ENCODE data around the gene DNAI2.
"Not testable (repeated sequence)": the region's sequence is repeated elsewhere in the genome, so short reads cannot be mapped to it uniquely, and the experiment has no call there.

Gene DNAI2

DNA sequence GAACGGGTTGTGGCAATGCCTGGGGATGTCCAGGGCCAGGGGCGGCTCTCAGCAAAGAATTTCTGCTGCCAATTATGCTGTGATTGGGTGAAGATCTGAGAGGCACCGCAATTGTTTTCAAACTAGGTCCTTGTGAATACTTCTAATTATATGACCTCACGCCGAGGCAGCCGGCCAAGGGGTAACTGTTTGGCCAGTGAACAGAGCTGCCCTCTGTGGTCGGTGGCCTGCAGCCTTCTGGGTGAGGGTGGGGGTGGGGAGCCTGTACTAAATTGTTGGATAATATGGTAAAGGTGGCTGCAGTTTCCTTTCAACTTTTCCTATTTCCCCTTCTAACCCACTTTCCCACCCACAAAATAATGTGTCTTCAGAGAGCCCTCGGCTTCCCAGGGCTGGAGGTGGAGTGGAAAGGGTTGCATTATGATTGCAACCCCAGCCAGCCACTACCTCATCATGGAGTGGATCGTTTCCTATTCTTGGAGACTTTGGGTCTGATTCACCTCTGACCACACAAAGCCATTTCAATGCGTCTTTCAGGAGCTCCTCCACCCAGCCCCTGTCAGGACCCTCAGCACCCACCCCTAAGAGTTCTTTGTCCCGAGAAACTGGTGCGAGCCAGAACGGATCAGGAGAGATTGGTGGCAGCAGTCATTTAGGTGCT is 2.0 kb upstream of the DNAI2 start:
- DNase-seq, result peak; percentile 80 to 98 (median 88)
- intact Hi-C loops (cut with DNase I), result no loop called here

DNA sequence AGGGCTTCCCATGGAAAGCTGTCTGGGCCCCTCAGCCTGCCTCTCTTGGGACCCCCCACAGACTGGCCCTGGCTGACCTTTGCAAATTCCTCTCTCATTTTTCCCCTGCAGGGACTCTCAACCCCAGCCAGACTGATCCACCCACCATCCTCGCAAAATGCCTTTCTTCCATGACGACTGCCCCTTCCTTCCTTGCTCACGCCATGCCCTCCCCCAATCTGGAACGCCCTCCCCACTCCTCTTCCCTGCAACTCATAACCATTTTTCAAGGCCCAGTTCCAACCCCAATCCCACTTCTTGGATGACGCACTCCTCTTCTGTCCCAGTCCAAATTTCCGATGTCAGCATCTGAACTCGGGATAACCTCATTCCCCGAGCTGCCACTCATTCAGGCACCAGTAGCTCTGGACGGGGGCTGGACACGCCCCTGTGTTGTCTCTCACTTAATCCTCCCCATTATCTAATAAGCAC is 1.3 kb upstream of the DNAI2 start:
- DNase-seq, result peak in 1 of 10 donors; percentile 40
- intact Hi-C loops (cut with DNase I), result no loop called here

DNA sequence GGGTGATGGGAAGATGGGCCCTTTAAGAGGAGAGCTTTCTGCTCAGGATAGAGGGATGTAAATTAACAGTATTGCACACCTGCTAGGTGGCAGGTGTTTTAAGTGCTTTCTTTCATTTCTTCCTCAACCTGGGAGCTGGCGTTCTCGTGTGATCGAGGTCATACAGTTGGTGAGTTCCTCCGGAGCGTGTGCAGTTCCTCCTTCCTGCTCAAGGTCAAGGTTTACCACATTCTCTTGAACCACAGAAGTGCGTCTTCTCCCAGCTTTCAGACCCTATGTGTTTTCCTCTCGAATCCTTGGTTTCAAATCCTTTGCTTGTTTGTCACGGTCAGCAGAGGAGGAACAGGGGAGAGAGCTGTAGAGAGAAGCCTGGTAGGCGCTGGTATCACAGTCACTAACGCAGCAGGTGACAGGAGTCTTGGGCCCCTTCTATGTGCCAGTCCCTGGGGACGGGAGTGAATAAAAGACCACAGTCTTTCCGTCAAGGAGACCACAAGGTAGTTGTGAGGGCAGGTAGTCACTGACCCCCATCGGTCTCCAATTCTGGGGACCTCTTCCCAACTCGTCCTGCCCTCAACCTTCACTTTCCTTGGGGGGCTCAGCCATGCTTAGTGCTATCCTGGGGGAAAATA is 791 bp downstream of the DNAI2 start:
- no peak for DNase-seq
- intact Hi-C loops (cut with DNase I), result no loop called here

DNA sequence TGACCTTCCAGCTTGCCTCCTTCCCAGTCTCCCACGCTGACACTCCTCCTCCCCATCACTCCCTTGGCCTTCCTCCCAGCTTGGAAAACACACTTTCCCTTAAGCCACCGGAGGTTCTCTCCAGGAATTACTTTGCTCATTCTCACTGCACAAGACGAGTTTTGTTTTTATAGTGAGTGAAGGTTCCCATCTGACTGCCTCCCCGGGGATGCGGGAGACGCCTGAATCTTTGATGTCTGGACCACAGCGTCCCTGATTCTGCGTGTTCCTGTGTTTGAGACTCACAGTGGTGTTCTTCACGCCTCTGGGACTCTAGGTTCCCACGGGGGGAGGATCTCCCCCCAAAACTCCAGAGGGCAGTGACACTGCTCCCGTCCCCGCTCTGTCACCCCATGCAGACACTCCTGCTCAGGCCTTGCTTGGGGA is 2.0 kb downstream of the DNAI2 start:
- peak in 3 of 10 donors; percentile 36 to 74 (median 52) for DNase-seq
- intact Hi-C loops (cut with DNase I), result no loop called here

DNA sequence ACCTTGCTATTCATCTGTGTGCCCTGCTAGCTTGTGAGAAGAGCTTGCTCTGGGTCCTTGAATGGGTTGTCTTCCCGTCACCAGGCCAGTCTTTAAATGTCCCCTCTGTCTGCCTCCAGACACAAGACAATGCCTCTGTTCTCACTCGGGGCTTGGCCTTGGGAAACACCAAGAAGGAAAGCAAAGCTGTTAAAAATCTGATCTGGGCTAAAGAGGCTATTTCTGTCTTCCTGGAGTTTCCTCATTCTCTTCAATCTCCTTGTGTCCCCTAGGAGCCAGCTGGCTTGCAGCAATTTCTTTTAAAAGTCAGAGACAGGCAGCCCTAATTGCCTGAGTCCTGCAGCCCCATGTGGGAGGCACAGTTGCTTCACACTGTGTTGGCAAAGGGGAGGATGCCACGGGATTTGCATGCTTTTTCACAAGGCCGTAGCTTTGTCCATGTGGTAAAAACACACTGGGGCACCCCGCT is 2.5 kb downstream of the DNAI2 start:
- peak in 7 of 10 donors; percentile 31 to 90 (median 48) for DNase-seq
- intact Hi-C loops (cut with DNase I), result no loop called here

DNA sequence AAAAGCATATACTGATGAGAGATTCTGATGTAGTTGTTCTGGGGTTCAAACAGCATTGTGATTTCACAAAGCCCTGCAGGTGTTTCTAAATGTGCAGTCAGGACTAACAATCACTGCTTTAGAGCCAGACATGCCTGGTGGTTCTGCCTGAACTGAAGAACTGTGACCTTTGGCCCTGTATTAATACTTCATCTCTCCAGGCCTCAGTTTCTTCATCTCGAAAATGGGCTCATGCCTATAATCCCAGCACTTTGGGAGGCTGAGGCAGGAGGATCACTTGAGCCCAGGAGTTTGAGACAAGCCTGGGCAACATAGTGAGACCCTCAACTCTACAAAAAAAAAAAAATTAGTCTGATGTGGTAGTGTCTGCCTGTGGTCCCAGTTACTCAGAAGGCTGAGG is 3.9 kb downstream of the DNAI2 start:
- intact Hi-C loops (cut with DNase I), result no loop called here
- peak in 1 of 10 donors; percentile 31 for DNase-seq

DNA sequence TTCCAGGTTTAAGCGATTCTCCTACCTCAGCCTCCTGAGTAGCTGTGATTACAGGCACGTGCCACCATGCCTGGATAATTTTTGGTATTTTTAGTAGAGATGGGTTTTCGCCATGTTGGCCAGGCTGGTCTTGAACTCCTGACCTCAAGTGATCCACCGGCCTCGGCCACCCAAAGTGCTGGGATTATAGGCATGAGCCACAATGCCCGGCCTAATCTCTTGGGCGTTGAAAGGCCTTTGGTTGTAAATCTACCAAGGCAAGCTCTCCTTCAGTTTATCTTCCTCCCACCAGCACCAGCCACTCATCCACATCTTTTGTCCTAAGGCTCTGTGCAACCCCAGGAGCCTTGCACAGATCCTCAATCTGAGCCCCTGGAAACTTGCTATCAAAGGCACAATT is 5.6 kb downstream of the DNAI2 start:
- intact Hi-C loops (cut with DNase I), result not testable (repeated sequence)

DNA sequence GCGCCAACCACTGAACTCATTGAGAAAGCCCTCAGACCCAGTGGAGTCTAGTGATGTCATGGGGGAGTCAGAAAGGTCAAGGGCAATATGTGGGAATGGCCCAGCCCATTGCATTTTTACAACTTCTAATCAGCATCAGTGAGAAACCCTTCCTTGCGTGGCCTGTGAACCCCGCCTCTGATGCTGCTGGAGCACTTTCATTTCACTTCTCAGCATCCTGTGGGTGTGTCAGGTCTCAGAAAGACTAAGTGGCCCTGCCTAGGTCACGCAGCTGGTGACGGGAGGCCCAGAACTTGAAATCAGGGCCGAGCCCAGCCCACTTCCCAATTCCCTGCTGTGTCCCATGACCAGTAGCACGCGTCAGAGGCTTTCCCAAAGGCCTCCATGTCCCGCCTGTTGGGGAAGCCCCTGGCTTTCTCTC is 6.1 kb downstream of the DNAI2 start:
- DNase-seq, result peak in 2 of 10 donors; percentile 35 to 75
- intact Hi-C loops (cut with DNase I), result no loop called here

More for the DNA sequence above, 5.6 kb downstream of the DNAI2 start:
- DNase-seq, result peak in 2 of 10 donors; percentile 24 to 32

DNA sequence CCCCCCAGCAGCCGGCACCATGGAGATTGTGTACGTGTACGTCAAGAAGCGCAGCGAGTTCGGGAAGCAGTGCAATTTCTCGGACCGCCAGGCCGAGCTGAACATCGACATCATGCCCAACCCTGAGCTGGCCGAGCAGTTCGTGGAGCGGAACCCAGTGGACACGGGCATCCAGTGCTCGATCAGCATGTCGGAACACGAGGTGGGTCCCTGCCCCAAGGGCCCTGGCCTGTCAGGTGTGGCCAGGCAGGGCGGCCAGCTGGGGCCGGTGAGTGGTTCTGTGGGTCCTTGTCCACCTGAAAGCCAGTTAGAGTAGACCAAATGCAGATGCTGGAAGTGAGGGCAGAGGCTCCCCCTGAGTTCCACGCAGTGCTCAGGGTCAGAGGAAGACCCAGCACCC is 7.8 kb downstream of the DNAI2 start:
- intact Hi-C loops (cut with DNase I), result no loop called here
- peak in 2 of 10 donors; percentile 39 to 82 for DNase-seq

DNA sequence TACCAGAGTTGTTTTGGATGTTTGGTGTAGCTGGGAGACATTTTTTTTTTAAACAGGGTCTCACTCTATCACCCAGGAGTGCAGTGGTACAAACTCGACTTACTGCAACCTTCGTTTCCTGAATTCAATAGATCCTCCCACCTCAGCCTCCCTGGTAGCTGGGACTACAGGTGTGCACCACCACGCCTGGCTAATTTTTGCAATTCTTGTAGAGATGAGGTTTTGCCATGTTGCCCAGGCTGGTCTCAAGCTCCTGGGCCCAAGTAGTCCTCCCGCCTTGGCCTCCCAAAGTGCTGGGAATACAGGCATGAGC is 8.2 kb downstream of the DNAI2 start:
- peak in 1 of 10 donors; percentile 24 for DNase-seq
- intact Hi-C loops (cut with DNase I), result not testable (repeated sequence)

DNA sequence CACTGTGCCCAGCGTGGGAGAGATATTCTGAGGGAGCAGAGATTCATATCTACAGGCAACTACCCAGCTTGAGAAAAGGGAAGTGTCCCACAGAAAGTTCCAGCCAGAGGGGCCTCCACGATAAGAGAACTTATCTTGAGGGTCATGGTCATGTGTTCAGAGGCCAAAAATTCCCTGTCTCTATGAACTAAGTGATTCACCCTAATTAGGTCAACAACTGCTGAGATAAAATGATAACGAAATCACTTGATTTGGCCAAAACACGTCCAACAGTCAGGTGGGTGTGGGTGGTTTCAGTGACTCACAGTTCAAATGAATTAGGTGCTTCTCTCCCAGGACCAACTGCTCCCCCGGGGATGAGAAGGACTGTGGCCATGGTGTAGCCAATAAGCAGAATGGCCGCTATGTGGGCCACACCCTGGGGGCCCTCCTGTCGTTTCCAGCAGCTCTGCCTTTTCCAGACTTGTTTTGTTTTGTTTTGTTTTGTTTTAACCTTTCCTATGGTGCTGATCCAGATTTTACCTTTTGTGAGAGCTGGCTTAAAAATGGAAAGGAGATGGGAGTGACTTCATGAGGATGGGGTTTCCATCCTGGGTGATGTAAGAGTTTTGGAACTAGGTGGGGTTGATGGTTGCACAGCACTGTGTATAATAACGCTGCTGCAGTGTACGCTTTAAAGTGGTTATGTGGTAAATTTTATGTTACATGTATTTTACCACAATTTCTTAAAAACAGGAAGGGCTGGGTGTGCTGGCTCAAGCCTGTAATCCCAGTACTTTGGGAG is 8.7 kb downstream of the DNAI2 start:
- DNase-seq, result peak in 1 of 10 donors; percentile 11
- intact Hi-C loops (cut with DNase I), result no loop called here

DNA sequence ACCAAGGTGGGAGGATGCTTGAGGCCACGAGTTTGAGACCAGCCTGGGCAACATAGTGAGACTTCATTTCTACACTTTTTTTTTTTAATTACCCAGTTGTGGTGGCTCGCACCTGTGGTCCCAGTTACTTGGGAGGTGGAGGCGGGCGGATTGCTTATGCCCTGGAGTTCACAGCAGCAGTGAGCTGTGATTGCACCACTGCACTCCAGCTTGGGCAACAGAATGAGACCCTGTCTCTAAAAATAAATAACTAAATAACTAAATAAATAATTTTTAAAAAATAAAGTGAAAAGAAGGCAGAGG is 9.3 kb downstream of the DNAI2 start:
- DNase-seq, result no peak
- intact Hi-C loops (cut with DNase I), result no loop called here

DNA sequence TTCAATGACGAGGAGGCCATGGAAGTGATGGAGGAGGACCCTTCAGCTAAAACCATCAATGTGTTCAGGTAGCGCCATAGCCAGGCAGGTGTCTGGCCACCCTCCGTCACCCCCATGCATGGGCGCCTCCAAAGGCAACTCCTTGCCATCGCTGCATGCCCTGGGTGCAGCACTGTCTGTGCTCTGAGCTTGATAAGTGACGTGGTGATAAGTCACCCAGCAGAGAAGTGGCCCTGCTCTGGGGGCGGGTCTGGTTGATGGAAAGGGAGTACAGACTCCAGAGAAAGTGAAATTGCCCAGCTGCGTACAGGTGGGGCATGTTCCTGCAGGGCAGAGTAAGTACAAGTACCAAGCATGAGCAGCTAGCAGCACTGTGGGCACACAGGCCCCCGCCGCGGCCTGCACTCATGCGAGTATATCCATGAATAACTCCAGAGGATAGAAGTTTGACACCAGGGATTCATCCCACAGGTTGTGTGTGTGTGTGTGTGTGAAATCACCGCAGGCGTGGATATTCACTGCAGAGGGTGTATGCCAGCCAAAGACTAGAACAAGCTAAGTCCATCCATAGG is 13.1 kb downstream of the DNAI2 start:
- intact Hi-C loops (cut with DNase I), result no loop called here
- peak in 1 of 10 donors; percentile 61 for DNase-seq

DNA sequence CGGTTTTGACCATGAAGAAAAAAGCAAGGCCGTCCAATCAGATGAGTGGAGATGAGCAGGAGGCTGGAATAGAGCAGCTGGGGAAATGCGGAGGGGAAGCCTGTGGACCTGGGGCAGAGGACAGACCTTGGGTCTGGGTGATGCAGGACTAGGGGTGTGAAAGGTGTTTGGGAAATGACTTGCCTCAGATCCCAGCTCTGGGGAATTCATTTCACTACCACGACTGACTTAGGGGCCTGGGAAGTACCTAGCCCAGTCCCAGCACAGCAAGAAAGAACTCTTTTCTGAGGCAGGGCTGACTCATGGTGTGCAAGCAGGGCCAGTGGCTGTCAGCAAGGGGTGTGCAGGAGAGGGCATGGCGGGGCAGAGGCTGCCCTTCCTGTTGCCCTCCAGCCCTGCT is 14.8 kb downstream of the DNAI2 start:
- DNase-seq, result no peak

DNA sequence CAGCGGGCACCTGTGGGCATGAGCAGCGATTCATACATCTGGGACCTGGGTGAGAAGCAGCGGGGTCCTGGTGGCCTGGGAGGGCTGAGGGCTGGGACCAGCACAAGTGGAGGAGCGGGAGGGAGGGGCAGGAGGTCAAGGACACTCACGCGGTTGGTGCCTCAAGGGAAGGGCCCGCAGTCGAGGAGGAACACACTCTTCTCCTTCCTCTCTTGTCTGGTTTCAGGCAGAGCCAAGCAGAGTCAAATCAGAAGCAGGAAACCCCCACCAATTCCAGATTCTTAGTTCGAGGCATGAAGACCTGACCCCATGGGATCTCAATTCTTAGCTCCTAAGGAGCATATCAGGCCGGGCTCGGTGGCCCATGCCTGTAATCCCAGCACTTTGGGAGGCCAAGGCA is 15.7 kb downstream of the DNAI2 start:
- DNase-seq, result no peak
- intact Hi-C loops (cut with DNase I), result no loop called here

More for the DNA sequence above, 14.8 kb downstream of the DNAI2 start:
- intact Hi-C loops (cut with DNase I), result no loop called here

DNA sequence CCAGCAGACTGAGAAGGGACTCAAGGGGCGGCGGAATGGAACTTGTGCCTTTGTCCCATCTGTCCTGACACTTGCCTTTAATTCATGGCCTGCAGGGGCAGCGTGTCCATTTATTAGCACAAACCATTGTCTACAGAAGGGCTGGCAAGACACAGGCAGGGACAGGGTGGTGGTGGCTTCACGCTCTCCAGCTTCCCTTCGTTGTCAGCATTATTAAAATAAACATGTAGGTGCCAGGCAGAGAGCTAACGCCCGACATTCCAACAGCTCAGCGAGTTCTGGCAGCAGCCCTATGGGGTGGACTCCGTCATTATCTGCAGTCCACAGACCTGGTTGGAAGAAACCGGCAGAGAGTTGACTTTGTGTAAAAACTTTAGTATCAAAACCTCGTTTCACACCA is 16.3 kb downstream of the DNAI2 start:
- no peak for DNase-seq
- intact Hi-C loops (cut with DNase I), result no loop called here

DNA sequence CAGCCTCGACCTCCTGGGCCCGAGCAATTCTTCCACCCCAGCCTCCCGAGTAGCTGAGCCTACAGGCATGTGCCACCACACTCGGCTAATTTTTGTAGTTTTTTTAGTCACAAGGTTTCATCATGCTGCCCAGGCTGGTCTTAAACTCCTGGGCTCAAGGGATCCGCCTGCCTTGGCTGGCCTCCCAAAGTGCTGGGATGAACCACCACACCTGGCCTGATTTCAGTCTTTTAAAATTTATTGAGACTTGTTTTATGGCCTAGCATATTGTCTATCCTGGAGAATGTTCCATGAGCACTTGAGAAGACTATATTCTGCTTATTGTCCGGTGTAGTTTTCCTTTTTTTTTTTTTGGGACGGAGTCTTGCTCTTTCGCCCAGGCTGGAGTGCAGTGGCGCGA is 18.5 kb downstream of the DNAI2 start:
- intact Hi-C loops (cut with DNase I), result no loop called here
- DNase-seq, result no peak

DNA sequence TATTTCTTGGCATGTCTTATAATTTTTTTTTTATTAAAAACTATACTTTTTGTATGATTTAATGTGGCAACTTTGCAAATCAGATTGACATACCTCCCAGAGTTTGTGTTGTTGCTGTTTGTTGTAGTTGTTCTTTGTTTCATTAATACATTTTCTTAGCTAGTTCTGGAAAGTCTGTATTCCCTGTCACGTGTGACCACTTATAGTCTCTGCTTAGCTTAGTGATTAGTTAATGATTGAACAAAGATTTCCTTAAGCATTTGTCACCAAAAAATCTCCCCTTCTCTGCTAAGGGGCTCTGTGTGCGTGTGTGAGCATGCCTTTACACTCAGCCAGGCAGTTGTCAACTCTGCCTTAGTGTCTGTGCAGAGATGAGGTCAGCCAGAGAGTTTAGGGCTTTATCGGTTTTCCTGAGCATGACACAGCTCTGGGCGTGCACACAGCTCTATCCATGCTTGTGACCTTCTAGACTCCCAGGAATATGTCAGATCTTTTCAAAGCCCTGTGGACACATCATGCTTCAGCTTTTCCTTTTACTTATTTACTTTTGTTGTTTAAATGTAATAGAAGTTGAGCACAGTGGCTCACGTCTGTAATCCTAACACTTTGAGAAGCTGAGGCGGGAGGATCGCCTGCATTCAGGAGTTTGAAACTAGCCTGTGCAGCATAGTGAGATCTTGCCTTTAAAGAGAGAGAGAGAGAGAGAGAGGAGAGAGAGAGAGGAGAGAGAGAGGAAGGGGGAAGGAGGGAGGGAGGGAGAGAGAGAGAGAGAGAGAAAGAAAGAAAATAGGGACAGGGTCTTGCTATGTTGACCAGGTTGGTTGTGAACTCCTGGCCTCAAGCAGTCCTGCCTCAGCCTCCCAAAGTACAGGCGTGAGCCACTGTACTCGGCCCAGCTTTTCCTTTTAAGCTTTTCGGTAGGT is 21.9 kb downstream of the DNAI2 start:
- intact Hi-C loops (cut with DNase I), result loop anchor here (1.0 kb wide), 1 partner anchor 86 kb away; no protein-coding TSS in a partner anchor
- no peak for DNase-seq

DNA sequence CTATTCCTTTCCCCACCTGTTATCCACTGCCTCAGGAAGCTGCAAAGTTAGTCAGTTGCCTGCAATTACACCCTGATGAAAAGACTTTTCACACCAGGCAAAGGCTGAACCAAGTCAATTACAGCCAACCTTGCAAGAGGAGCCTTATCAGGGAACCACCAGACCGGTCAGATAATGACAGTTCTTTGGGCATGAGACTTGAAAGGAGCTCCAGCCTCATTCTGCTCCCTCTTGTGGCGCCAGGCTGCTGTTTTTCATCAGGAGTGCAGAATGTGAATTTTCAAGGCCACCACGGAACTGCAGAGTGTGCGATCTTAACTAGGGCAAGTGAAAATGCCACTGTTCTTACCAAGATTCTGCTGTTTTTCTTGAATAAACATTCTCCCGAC is 22.5 kb downstream of the DNAI2 start:
- intact Hi-C loops (cut with DNase I), result loop anchor here (1.0 kb wide), 1 partner anchor 86 kb away; no protein-coding TSS in a partner anchor
- peak; percentile 44 to 96 (median 77) for DNase-seq

DNA sequence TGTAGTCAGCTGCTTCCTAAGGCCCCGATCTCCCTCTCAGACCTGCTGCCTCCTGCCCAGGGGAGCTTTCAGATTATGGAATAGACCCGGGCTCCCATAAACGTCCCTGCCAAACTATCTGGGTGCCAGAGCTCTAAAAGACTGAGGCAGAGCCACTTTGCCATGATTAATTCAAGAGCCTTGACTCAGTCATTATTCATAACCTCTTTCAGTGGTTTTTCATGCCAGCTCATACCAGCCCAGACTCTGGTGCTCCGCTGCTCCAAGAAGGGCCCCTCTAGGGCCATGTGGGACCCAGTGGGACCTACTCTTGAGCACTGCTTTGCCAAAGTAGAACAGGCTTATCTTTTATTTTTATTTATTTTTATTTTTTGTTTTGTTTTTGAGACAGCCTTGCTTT is 23.9 kb downstream of the DNAI2 start:
- intact Hi-C loops (cut with DNase I), result no loop called here
- DNase-seq, result no peak
